Measurements from ENCODE around the gene HSD17B4. TPM values are rescaled to one million over a fixed set of nuclear protein-coding genes. Genes with fewer than 3 reads are reported as not detected.

Gene HSD17B4
- total RNA-seq (2014; rRNA removed; shearing (Covaris generic)) (277 and 326 TPM in 2 replicates), polyA plus RNA-seq (2016; fragmentation: Nextera tagmentation; extraction: Ambion mirVana) (328 and 332 TPM in 2 replicates)
- long read RNA-seq, transcript HSD17B4-201 (24 exons, 2,685 nt), result major isoform, 81 of 117 reads
- long read RNA-seq, partial matches to known transcripts, result 10 of 117 reads
- long read RNA-seq, other reads (novel, unspliced or antisense), result 21 of 117 reads

GRCh38 chr5:119452373-119453039, at the start of gene HSD17B4:
TSS of gene HSD17B4 (plus strand) at chr5:119452497. CDS start at chr5:119452576, 79 bp downstream.
- peaks cover 47% of the 10 kb centered on the region for H3K79me2 ChIP-seq (replicated peaks; ENCODE audit: insufficient read depth)
- H3K36me3 Mint-ChIP-seq (ENCODE audit: low read depth), result peaks cover 41% of the 10 kb centered on the region
- peak within 1 kb of the TSS; percentile 98 for H3K27ac Mint-ChIP-seq
- no peaks in the 10 kb centered on the region for H3K36me3 ChIP-seq (ENCODE audit: insufficient read depth)
- peak within 1 kb of the TSS; percentile 84 for H2AFZ ChIP-seq
- H3F3A ChIP-seq (replicated peaks; ENCODE audit: low read depth), result peaks cover 6% of the 10 kb centered on the region; the same call in 1 of the 2 replicates
- peak within 1 kb of the TSS; percentile 95 for H3K4me2 ChIP-seq
- H4K20me1 ChIP-seq (replicated peaks; ENCODE audit: insufficient read depth), result no peaks in the 10 kb centered on the region
- peaks cover 41% of the 10 kb centered on the region for H3K4me1 Mint-ChIP-seq
- TF ChIP-seq JUNB (IDR thresholded peaks at IDR 0.05; ENCODE audit: unreplicated experiment) (no peak), CREB1 (CRISPR knock-in tag; IDR thresholded peaks at IDR 0.05; ENCODE audit: low read depth) (peak; percentile 70), POLR2AphosphoS5 (IDR thresholded peaks at IDR 0.05; ENCODE audit: low read depth) (peak; percentile 96)
- H3K4me3 ChIP-seq, result peak within 1 kb of the TSS; percentile 88
- peaks cover 4% of the 10 kb centered on the region for H3K27me3 Mint-ChIP-seq (ENCODE audit: insufficient read depth, low read depth, poor library complexity)
- H3K9me2 ChIP-seq (ENCODE audit: insufficient read depth), result no peaks in the 10 kb centered on the region
- peak; percentile 94 for ATAC-seq
- peak within 1 kb of the TSS; percentile 95 for H3K27ac ChIP-seq (ENCODE audit: low read depth)
- H3K4me3 Mint-ChIP-seq, result peak within 1 kb of the TSS; percentile 88
- peaks cover 31% of the 10 kb centered on the region for H3K9me3 Mint-ChIP-seq
- peak; percentile 97 for DNase-seq (ENCODE audit: low spot score)
- peaks cover 39% of the 10 kb centered on the region for H3K4me1 ChIP-seq (ENCODE audit: insufficient read depth)
- H3K27me3 ChIP-seq (ENCODE audit: insufficient read depth), result no peaks in the 10 kb centered on the region

- Histone ChIP-seq H3K79me2 (replicated peaks; ENCODE audit: insufficient read depth) (no peaks in the 10 kb centered on the region), H3K4me2 (peak overlapping the region; percentile 45), H3K4me1 (ENCODE audit: insufficient read depth) (peaks cover 39% of the 10 kb centered on the region), H3K27me3 (ENCODE audit: insufficient read depth) (no peaks in the 10 kb centered on the region), H2AFZ (peak overlapping the region; percentile 4; the same call in 1 of the 2 replicates), H3K4me3 (peak overlapping the region; percentile 8; the same call in 1 of the 2 replicates), H3F3A (replicated peaks; ENCODE audit: low read depth) (no peaks in the 10 kb centered on the region), H3K27ac (ENCODE audit: low read depth) (peak overlapping the region; percentile 76), H4K20me1 (replicated peaks; ENCODE audit: insufficient read depth) (no peaks in the 10 kb centered on the region), H3K9me2 (ENCODE audit: insufficient read depth) (no peaks in the 10 kb centered on the region), H3K36me3 (ENCODE audit: insufficient read depth) (no peaks in the 10 kb centered on the region)
- Mint-ChIP-seq H3K36me3 (ENCODE audit: low read depth) (no peaks in the 10 kb centered on the region), H3K9me3 (no peaks in the 10 kb centered on the region), H3K4me3 (no peak overlapping the region; the same call in 2 of the 3 replicates), H3K27ac (peak overlapping the region; percentile 24), H3K4me1 (peaks cover 29% of the 10 kb centered on the region; the same call in 2 of the 3 replicates), H3K27me3 (ENCODE audit: insufficient read depth, low read depth, poor library complexity) (peaks cover 5% of the 10 kb centered on the region)
- DNase-seq (ENCODE audit: low spot score) (peak; percentile 72), ATAC-seq (peak; percentile 78)
- TF ChIP-seq ZNF331 (CRISPR knock-in tag; IDR thresholded peaks at IDR 0.05; ENCODE audit: low read depth) (no peak), NANOG (IDR thresholded peaks at IDR 0.05; ENCODE audit: borderline replicate concordance) (0 out of 2 replicates have a peak, but pooled peaks have one; percentile 29)
These were observed 49.7 kb upstream of the HSD17B4 start for GRCh38 chr5:119402555-119402954.

GRCh38 chr5:119404033-119404432, 48.3 kb upstream of the HSD17B4 start:
- H3K27ac ChIP-seq (ENCODE audit: low read depth), result no peak overlapping the region
- no peak for ATAC-seq
- Mint-ChIP-seq H3K9me3 (no peaks in the 10 kb centered on the region), H3K27ac (no peak overlapping the region), H3K27me3 (ENCODE audit: insufficient read depth, low read depth, poor library complexity) (peaks cover 5% of the 10 kb centered on the region), H3K4me3 (no peak overlapping the region), H3K36me3 (ENCODE audit: low read depth) (no peaks in the 10 kb centered on the region), H3K4me1 (peaks cover 26% of the 10 kb centered on the region; the same call in 2 of the 3 replicates)
- H4K20me1 ChIP-seq (replicated peaks; ENCODE audit: insufficient read depth), result no peaks in the 10 kb centered on the region
- DNase-seq (ENCODE audit: low spot score), result no peak
- H3K4me1 ChIP-seq (ENCODE audit: insufficient read depth), result peaks cover 39% of the 10 kb centered on the region
- no peaks in the 10 kb centered on the region for H3F3A ChIP-seq (replicated peaks; ENCODE audit: low read depth)
- no peaks in the 10 kb centered on the region for H3K9me2 ChIP-seq (ENCODE audit: insufficient read depth)
- no peaks in the 10 kb centered on the region for H3K79me2 ChIP-seq (replicated peaks; ENCODE audit: insufficient read depth)
- peak overlapping the region; percentile 60 for H3K4me2 ChIP-seq
- no peaks in the 10 kb centered on the region for H3K27me3 ChIP-seq (ENCODE audit: insufficient read depth)
- H3K36me3 ChIP-seq (ENCODE audit: insufficient read depth), result no peaks in the 10 kb centered on the region
- H2AFZ ChIP-seq, result no peak overlapping the region
- no peak overlapping the region for H3K4me3 ChIP-seq
- TF ChIP-seq EZH2phosphoT487 (IDR thresholded peaks at IDR 0.05; ENCODE audit: unreplicated experiment) (no peak), ZNF462 (CRISPR knock-in tag; IDR thresholded peaks at IDR 0.05) (no peak), EZH2 (IDR thresholded peaks at IDR 0.05; ENCODE audit: low read depth, unreplicated experiment) (no peak), ZNF114 (CRISPR knock-in tag; IDR thresholded peaks at IDR 0.05) (no peak), POLR2AphosphoS5 (IDR thresholded peaks at IDR 0.05; ENCODE audit: low read depth) (no peak)
